Hindlimb muscle (tissue), 1 donor: ENCODE measurements around the gene PIGO. TPM values are rescaled to one million over a fixed set of nuclear protein-coding genes. Genes with fewer than 3 reads are reported as not detected.

Experiments used
- DNase-seq: peaks from one replicate; pipeline ENCODE4 v3.0.0-alpha.2; 2013
- polyA plus RNA-seq: library from polyadenylated mRNA; unstranded; fragments of 120-200 nt; gene quantifications from one replicate; pipeline ENCODE4 v1.2.1, GENCODE V29; 2013; ENCODE audit not compliant: insufficient read length

Gene PIGO
- polyA plus RNA-seq, 1 donor: 14.6 TPM

- DNase-seq: no peak
These were observed 25.3 kb downstream of the PIGO start for GRCh38 chr9:35070823-35071813.

GRCh38 chr9:35069020-35069419 lies 27.4 kb downstream of the PIGO start:
- no peak for DNase-seq

- no peak for DNase-seq
These were observed 29.3 kb downstream of the PIGO start for GRCh38 chr9:35067056-35067455.

- DNase-seq: no peak
These were observed 35.7 kb downstream of the PIGO start for GRCh38 chr9:35060548-35061207.

- DNase-seq: no peak
These were observed 37.0 kb downstream of the PIGO start for GRCh38 chr9:35059438-35059837.

- no peak for DNase-seq
These were observed 39.1 kb downstream of the PIGO start for GRCh38 chr9:35057271-35057620.

- DNase-seq: no peak
These were observed 39.7 kb downstream of the PIGO start for GRCh38 chr9:35056571-35057270.

GRCh38 chr9:35054871-35055644 lies 41.3 kb downstream of the PIGO start:
- no peak for DNase-seq

GRCh38 chr9:35054185-35054835 lies 42.1 kb downstream of the PIGO start:
- DNase-seq: no peak

GRCh38 chr9:35051069-35051967 lies 45.1 kb downstream of the PIGO start:
- DNase-seq: no peak

GRCh38 chr9:35048511-35048910 lies 47.9 kb downstream of the PIGO start:
- no peak for DNase-seq

GRCh38 chr9:35044071-35044470 lies 52.3 kb downstream of the PIGO start:
- no peak for DNase-seq

- DNase-seq: no peak
These were observed 53.4 kb downstream of the PIGO start for GRCh38 chr9:35042891-35043545.

GRCh38 chr9:35042081-35042604 lies 54.2 kb downstream of the PIGO start:
- DNase-seq: no peak

Other genes starting within 250 kb of the PIGO start
- gene PHF24, start 138.3 kb downstream of the PIGO start, polyA plus RNA-seq: 0.23 TPM
- 38.8 TPM for gene DNAJB5, start 106.8 kb downstream of the PIGO start, polyA plus RNA-seq
- 187 TPM for gene VCP, start 24.0 kb downstream of the PIGO start, polyA plus RNA-seq
- gene FANCG, start 16.6 kb downstream of the PIGO start, polyA plus RNA-seq: 23.8 TPM
- 66.7 TPM for gene STOML2, start 6.5 kb upstream of the PIGO start, polyA plus RNA-seq
- gene ATOSB, start 19.3 kb upstream of the PIGO start, polyA plus RNA-seq: 12.7 TPM
- gene UNC13B, start 65.4 kb upstream of the PIGO start, polyA plus RNA-seq: 24.1 TPM